ENCODE measurements around the gene TUBA1A.
A peak's percentile ranks its signal among the peaks of the same experiment; 100 is the strongest.

The TUBA1A gene

DNA sequence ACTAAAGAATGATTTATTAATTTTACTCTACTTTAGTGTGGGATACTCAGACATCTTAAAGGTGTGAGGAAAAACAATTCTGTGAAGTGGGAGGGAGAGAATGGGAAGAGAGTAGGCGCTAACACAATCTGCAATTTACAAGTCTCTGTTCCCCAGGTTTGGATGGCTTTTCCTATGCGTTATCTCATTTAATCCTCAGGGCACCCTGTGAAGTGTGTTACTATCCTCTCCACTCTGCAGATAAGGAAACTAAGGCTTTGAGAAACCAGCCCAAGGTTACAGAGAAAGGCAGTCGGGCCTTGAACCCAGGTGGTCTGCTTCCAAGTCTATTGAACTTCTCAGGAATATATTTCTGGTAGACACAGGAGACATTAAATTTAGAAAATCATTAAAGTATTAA is 39.8 kb upstream of the TUBA1A start:
- TF ChIP-seq SCRT1 (tag by site-specific recombination; IDR thresholded peaks at IDR 0.05; ENCODE audit: borderline replicate concordance) (no peak), ZFHX2 (tag by site-specific recombination; conservative IDR thresholded peaks at IDR 0.05) (peak; percentile 27; the same call in 1 of the 2 replicates), EGR2 (tag by site-specific recombination; IDR thresholded peaks at IDR 0.05; ENCODE audit: low read depth) (peak; percentile 44; the same call in 1 of the 2 replicates), ZNF664 (tag by site-specific recombination; IDR thresholded peaks at IDR 0.05) (peak; percentile 87), ZNF223 (tag by site-specific recombination; IDR thresholded peaks at IDR 0.05) (no peak), GFI1B (tag by site-specific recombination; IDR thresholded peaks at IDR 0.05) (no peak)
- Histone ChIP-seq H3K36me3 (ENCODE audit: control insufficient read depth in 2 of 2, insufficient read depth in 1 of 2, low read length in 2 of 2) (no peaks in the 10 kb centered on the region), H3K4me1 (ENCODE audit: control insufficient read depth, insufficient read depth, low read length) (peaks cover 2% of the 10 kb centered on the region; the same call in 1 of the 2 replicates), H3K27ac (ENCODE audit: extremely low read depth, low read depth, low read length) (no peak overlapping the region), H3K9me3 (ENCODE audit: control insufficient read depth, insufficient read depth, low read depth, low read length) (no peaks in the 10 kb centered on the region), H3K4me3 (ENCODE audit: low read depth, low read length) (no peak overlapping the region)
- ChIA-PET CTCF (no interaction called here), POLR2A (interaction anchor here (0.5 to 2.0 kb wide), 2 partner anchors 40 to 444 kb away, joined by 5 to 6 read pairs; partner anchors contain the start of gene TUBA1A)

DNA sequence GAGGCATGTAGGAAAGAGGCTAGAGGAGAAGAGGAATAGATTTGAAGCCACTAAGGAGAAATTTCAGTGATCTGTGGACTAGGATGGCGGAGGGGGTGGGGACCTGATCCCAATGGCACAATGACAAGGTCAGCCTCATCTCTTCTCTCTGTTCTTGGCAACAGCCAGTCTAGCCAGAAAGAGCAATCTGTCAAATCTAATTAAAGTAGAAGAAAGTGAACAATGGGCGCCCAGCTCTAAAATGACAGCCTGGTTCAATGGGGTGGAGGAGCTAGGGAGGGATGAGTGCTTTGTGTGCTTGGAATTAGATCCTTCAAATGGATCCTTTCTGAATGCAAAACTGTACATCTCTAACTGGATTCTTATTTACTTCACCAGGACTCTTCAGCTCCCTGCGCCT is 38.8 kb upstream of the TUBA1A start:
- POLR2A ChIA-PET: interaction anchor here (2.0 to 5.9 kb wide), 2 partner anchors 39 to 97 kb away, joined by 6 to 27 read pairs; partner anchors contain the start of genes TUBA1A and TUBA1B
- H3K36me3 ChIP-seq (ENCODE audit: control insufficient read depth in 2 of 2, insufficient read depth in 1 of 2, low read length in 2 of 2): no peaks in the 10 kb centered on the region
- no peak overlapping the region for H3K4me3 ChIP-seq (ENCODE audit: low read depth, low read length)
- peak; percentile 24; the same call in 1 of the 2 replicates for TF ChIP-seq ZBTB17 (tag by site-specific recombination; IDR thresholded peaks at IDR 0.05)
- no peak for TF ChIP-seq ZNF138 (tag by site-specific recombination; IDR thresholded peaks at IDR 0.05; ENCODE audit: borderline replicate concordance)
- TF ChIP-seq ZNF549 (tag by site-specific recombination; IDR thresholded peaks at IDR 0.05): no peak
- TF ChIP-seq ZNF214 (tag by site-specific recombination; IDR thresholded peaks at IDR 0.05; ENCODE audit: borderline replicate concordance): no peak
- peaks cover 2% of the 10 kb centered on the region; the same call in 1 of the 2 replicates for H3K4me1 ChIP-seq (ENCODE audit: control insufficient read depth, insufficient read depth, low read length)
- H3K9me3 ChIP-seq (ENCODE audit: control insufficient read depth, insufficient read depth, low read depth, low read length): no peaks in the 10 kb centered on the region
- CTCF ChIA-PET: interaction anchor here (1.0 kb wide), 1 partner anchor 139 kb away, joined by 3 read pairs; no protein-coding TSS in a partner anchor
- H3K27ac ChIP-seq (ENCODE audit: extremely low read depth, low read depth, low read length): no peak overlapping the region

DNA sequence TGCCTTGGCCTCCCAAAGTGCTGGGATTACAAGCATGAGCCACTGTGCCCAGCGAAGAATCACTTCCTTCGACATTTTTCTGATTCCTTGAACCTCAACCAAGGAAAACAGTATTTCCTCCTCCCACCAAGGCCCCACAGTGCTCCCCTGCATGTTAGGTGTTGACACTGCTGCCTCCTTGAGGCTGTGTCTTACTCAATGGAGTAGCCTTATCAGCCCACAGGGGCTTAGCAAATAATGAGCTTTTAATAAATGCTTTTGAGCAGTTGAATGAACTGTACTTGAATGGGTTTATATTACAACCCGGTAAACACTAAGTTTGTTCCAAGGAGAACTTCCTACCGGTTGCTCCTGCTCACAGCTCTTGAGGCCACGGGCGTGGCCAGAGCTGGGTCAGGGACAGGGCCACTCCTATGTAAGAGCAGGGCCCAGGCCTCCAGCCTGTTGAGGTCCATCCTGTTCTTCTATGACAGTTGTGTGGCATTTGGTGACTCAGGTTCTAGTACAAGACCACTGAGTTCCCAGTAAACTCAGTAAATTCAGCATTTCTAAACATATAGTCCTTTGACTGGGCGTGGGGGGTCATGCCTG is 36.8 kb upstream of the TUBA1A start:
- H3K36me3 ChIP-seq (ENCODE audit: control insufficient read depth in 2 of 2, insufficient read depth in 1 of 2, low read length in 2 of 2): no peaks in the 10 kb centered on the region
- CTCF ChIA-PET: interaction anchor here (0.6 to 1.6 kb wide), 7 partner anchors 19 to 162 kb away, joined by 3 to 10 read pairs (median 3); no protein-coding TSS in a partner anchor
- no peak overlapping the region for H3K4me3 ChIP-seq (ENCODE audit: low read depth, low read length)
- no peak overlapping the region for H3K27ac ChIP-seq (ENCODE audit: extremely low read depth, low read depth, low read length)
- no peaks in the 10 kb centered on the region for H3K9me3 ChIP-seq (ENCODE audit: control insufficient read depth, insufficient read depth, low read depth, low read length)
- POLR2A ChIA-PET: interaction anchor here (0.5 to 5.9 kb wide), 2 partner anchors 60 to 95 kb away, joined by 3 to 27 read pairs; partner anchors contain the start of gene TUBA1B
- H3K4me1 ChIP-seq (ENCODE audit: control insufficient read depth, insufficient read depth, low read length): no peaks in the 10 kb centered on the region
- TF ChIP-seq ZFP37 (tag by site-specific recombination; IDR thresholded peaks at IDR 0.05): no peak
- TF ChIP-seq ZNF571 (tag by site-specific recombination; IDR thresholded peaks at IDR 0.05): no peak
- no peak for TF ChIP-seq ZNF555 (tag by site-specific recombination; conservative IDR thresholded peaks at IDR 0.05)
- no peak for TF ChIP-seq ZNF157 (tag by site-specific recombination; IDR thresholded peaks at IDR 0.05)
- TF ChIP-seq, protein P1, sequence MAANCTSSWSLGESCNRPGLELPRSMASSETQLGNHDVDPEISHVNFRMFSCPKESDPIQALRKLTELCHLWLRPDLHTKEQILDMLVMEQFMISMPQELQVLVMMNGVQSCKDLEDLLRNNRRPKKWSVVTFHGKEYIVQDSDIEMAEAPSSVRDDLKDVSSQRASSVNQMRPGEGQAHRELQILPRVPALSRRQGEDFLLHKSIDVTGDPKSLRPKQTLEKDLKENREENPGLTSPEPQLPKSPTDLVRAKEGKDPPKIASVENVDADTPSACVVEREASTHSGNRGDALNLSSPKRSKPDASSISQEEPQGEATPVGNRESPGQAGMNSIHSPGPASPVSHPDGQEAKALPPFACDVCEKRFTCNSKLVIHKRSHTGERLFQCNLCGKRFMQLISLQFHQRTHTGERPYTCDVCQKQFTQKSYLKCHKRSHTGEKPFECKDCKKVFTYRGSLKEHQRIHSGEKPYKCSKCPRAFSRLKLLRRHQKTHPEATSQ (tag by site-specific recombination; IDR thresholded peaks at IDR 0.05): no peak
- no peak for TF ChIP-seq ZNF140 (tag by site-specific recombination; IDR thresholded peaks at IDR 0.05)
- TF ChIP-seq ZBTB17 (tag by site-specific recombination; IDR thresholded peaks at IDR 0.05): no peak
- TF ChIP-seq ZNF221 (tag by site-specific recombination; IDR thresholded peaks at IDR 0.05; ENCODE audit: borderline replicate concordance): no peak
- TF ChIP-seq ZBTB21 (tag by site-specific recombination; IDR thresholded peaks at IDR 0.05): no peak
- no peak for TF ChIP-seq ZNF335 (tag by site-specific recombination; conservative IDR thresholded peaks at IDR 0.05)
